GM12878 (cell line): Measurements from ENCODE around the gene MPZL3. TPM values are rescaled to one million over a fixed set of nuclear protein-coding genes. Genes with fewer than 3 reads are reported as not detected.

ENCODE experiments used
- ATAC-seq: fragments of 200-7000 bp; cut with Tn5 transposase; 3 replicates; pipeline ENCODE4 v1.9.1; 2020; ENCODE audit warnings: mild to moderate bottlenecking, moderate library complexity
- BruUV-seq: library from RNA; stranded (reverse); fragments of 400-500 nt; replicated peaks from 2 replicates; lab custom pipeline; 2021; lab: Mats Ljungman, UMichigan
- CTCF ChIA-PET: fragments of 300-600 bp; sonication (Branson Sonifier 250); formaldehyde crosslinking; extraction: SDS; loops from one replicate; lab custom pipeline; 2021; ENCODE audit warnings: inconsistent platforms; lab: Yijun Ruan, JAX
- POLR2A ChIA-PET: fragments of 350-600 bp; formaldehyde crosslinking; extraction: SDS; loops from one replicate; lab custom pipeline; 2021; ENCODE audit warnings: inconsistent platforms; lab: Charles Lee
- RAD21 ChIA-PET: fragments of 300-600 bp; sonication (Branson Sonifier 250); formaldehyde crosslinking; loops from one replicate; lab custom pipeline; 2023; ENCODE audit warnings: antibody characterized with exemption; ENCODE audit not compliant: unreplicated experiment; lab: Charles Lee
- SMC1A ChIA-PET: fragments of 300-600 bp; sonication (Branson Sonifier 250); formaldehyde crosslinking; loops from one replicate; lab custom pipeline; 2023; ENCODE audit not compliant: unreplicated experiment, uncharacterized antibody; lab: Charles Lee
- DNase-seq: peaks from one replicate; pipeline ENCODE4 v3.0.0-alpha.2; 2011; ENCODE audit warnings: low read depth, low spot score
- FAIRE-seq: peaks from 3 replicates; lab custom pipeline; 2011; peaks lifted over from hg19 to GRCh38; lab: Jason Lieb, UNC
- H2AFZ ChIP-seq: 2 replicates; pipeline ENCODE4 v1.6.0; 2011; ENCODE audit warnings: low read depth, low read length, control low read depth; ENCODE audit not compliant: control insufficient read depth
- H3K27ac ChIP-seq: 2 replicates; pipeline ENCODE4 v1.5.1; 2011; ENCODE audit warnings: control low read depth; ENCODE audit not compliant: control insufficient read depth, insufficient read depth
- H3K27me3 ChIP-seq, 2 experiments: replicated peaks in 1 of 2; 2 replicates each; pipeline versions ENCODE4 v1.6.0 to v1.6.1; 2011; ENCODE audit warnings: low read length in 1 of 2; ENCODE audit not compliant: control insufficient read depth in 2 of 2, insufficient read depth in 2 of 2
- H3K36me3 ChIP-seq, 2 experiments: 2 replicates each; pipeline ENCODE4 v1.5.1; 2011; ENCODE audit warnings: low read length in 1 of 2; ENCODE audit not compliant: control insufficient read depth in 2 of 2, insufficient read depth in 2 of 2
- H3K4me1 ChIP-seq: 2 replicates; pipeline ENCODE4 v1.6.1; 2011; ENCODE audit warnings: mild to moderate bottlenecking, low read length, moderate library complexity, mixed read lengths; ENCODE audit not compliant: control insufficient read depth, insufficient read depth
- H3K4me2 ChIP-seq: 2 replicates; pipeline ENCODE4 v1.6.0; 2011; ENCODE audit warnings: control low read depth; ENCODE audit not compliant: control insufficient read depth, insufficient read depth
- H3K4me3 ChIP-seq: fragments of 200-600 bp; sonication (generic); 2 replicates; pipeline ENCODE4 v1.5.1; 2016
- H3K79me2 ChIP-seq: 2 replicates; pipeline ENCODE4 v1.6.0; 2011; ENCODE audit warnings: low read length; ENCODE audit not compliant: control insufficient read depth, insufficient read depth
- H3K9ac ChIP-seq: 2 replicates; pipeline ENCODE4 v1.8.0; 2011; ENCODE audit warnings: low read length, control low read depth, mixed read lengths; ENCODE audit not compliant: control insufficient read depth, insufficient read depth
- H3K9me3 ChIP-seq: replicated peaks from 3 replicates; pipeline ENCODE4 v1.5.1; 2011; ENCODE audit warnings: mild to moderate bottlenecking, low read length; ENCODE audit not compliant: control insufficient read depth, insufficient read depth
- H4K20me1 ChIP-seq: 2 replicates; pipeline ENCODE4 v1.6.0; 2011; ENCODE audit not compliant: control insufficient read depth, insufficient read depth
- ASH2L ChIP-seq: fragments of 300-600, 200-600 bp; sonication (generic); IDR thresholded peaks from 2 replicates; pipeline ENCODE4 v1.6.1; 2017; ENCODE audit warnings: low read depth, mild to moderate bottlenecking, borderline replicate concordance
- CBFB ChIP-seq: IDR thresholded peaks from 2 replicates; pipeline ENCODE4 v1.6.1; 2016; ENCODE audit warnings: antibody characterized with exemption, low read depth
- EP300 ChIP-seq, 2 experiments: fragments of 150-350 bp in 1 of 2; IDR thresholded peaks; 2 replicates each; pipeline ENCODE4 v1.6.1; 2011 to 2012; ENCODE audit warnings: low read depth in 2 of 2, low read length in 2 of 2, borderline replicate concordance in 1 of 2, improper control_type of control experiment in 1 of 2, inconsistent platforms in 1 of 2; ENCODE audit not compliant: control insufficient read depth in 1 of 2
- GABPA ChIP-seq: IDR thresholded peaks from 2 replicates; pipeline ENCODE4 v1.6.1; 2014; ENCODE audit warnings: antibody characterized with exemption, low read depth, mild to moderate bottlenecking, inconsistent platforms
- IKZF1 ChIP-seq: fragments of 450-650 bp; conservative IDR thresholded peaks from 2 replicates; pipeline ENCODE4 v1.6.1; 2017; ENCODE audit warnings: antibody characterized with exemption, mild to moderate bottlenecking
- IKZF2 ChIP-seq, 2 experiments: fragments of 450-650 bp; IDR thresholded peaks; 2 replicates each; pipeline ENCODE4 v1.6.1; 2017; ENCODE audit warnings: mild to moderate bottlenecking in 2 of 2, moderate library complexity in 2 of 2
- NBN ChIP-seq: fragments of 450-650 bp; IDR thresholded peaks from 2 replicates; pipeline ENCODE4 v1.6.1; 2016
- RAD21 ChIP-seq: IDR thresholded peaks from 2 replicates; pipeline ENCODE4 v1.6.1; 2011; ENCODE audit warnings: mild to moderate bottlenecking, low read depth, low read length, moderate library complexity; ENCODE audit not compliant: insufficient read depth
- SMC3 ChIP-seq: IDR thresholded peaks from 2 replicates; pipeline ENCODE4 v1.6.1; 2011; ENCODE audit warnings: low read length, improper control_type of control experiment, borderline replicate concordance
- TARDBP ChIP-seq: IDR thresholded peaks from 2 replicates; pipeline ENCODE4 v1.6.1; 2016; ENCODE audit warnings: borderline replicate concordance
- TCF12 ChIP-seq: IDR thresholded peaks from 2 replicates; pipeline ENCODE4 v1.6.1; 2011; ENCODE audit warnings: low read depth, mild to moderate bottlenecking, low read length
- USF1 ChIP-seq: IDR thresholded peaks from 2 replicates; pipeline ENCODE4 v1.6.1; 2011; ENCODE audit warnings: borderline replicate concordance, low read depth, mild to moderate bottlenecking, moderate library complexity, mixed read lengths, low read length; ENCODE audit not compliant: insufficient read depth; ENCODE audit errors: extremely low read length
- USF2 ChIP-seq: IDR thresholded peaks from 2 replicates; pipeline ENCODE4 v1.6.1; 2011; ENCODE audit warnings: low read depth, low read length, improper control_type of control experiment, borderline replicate concordance
- ZBTB33 ChIP-seq: fragments of 450-650 bp; IDR thresholded peaks from 2 replicates; pipeline ENCODE4 v1.6.1; 2017; ENCODE audit warnings: mild to moderate bottlenecking
- ZNF217 ChIP-seq: fragments of 450-650 bp; IDR thresholded peaks from 2 replicates; pipeline ENCODE4 v1.6.1; 2017; ENCODE audit warnings: antibody characterized with exemption, mild to moderate bottlenecking
- ZZZ3 ChIP-seq: IDR thresholded peaks from 2 replicates; pipeline ENCODE4 v1.6.1; 2011; ENCODE audit warnings: low read depth; ENCODE audit not compliant: control insufficient read depth, insufficient read length
- WGBS: methylation state at CpG from one replicate; pipeline ENCODE4 v1.1.6; 2016; ENCODE audit warnings: low lambda C conversion rate; ENCODE audit not compliant: insufficient replicate concordance, insufficient coverage; ENCODE audit errors: missing lambda C conversion rate; 5-methylcytosine and 5-hydroxymethylcytosine counted together
- in situ Hi-C: fragments of 300-500 bp; cut with MboI; formaldehyde crosslinking; loops from 9 replicates; pipeline ENCODE4 v1.14.3; 2018; ENCODE audit warnings: mixed read lengths
- intact Hi-C: fragments of 100-400 bp; cut with micrococcal nuclease; formaldehyde crosslinking; loops from one replicate; pipeline ENCODE4 v1.14.2; 2022; ENCODE audit not compliant: unreplicated experiment
- polyA plus RNA-seq, 11 experiments: library from polyadenylated mRNA; depleted of rRNA in 4 of 11; unstranded in 6 of 11; stranded (reverse) in 5 of 11; fragments of >200 nt; fragmentation: Nextera tagmentation in 4 of 11; fragmentation: Illumina TruSeq in 1 of 11; extraction: Ambion mirVana in 4 of 11; extraction: Trizol in 1 of 11; gene quantifications; 1 replicate in 1 of 11; 2 replicates in 10 of 11; pipeline versions ENCODE4 v1.2.1 to v1.2.3, GENCODE V29; 2011 to 2016; ENCODE audit warnings: inconsistent platforms in 2 of 11, missing spikeins in 2 of 11, low read depth in 1 of 11
- total RNA-seq, 4 experiments: library from RNA; depleted of rRNA in 3 of 4; stranded (reverse); fragments of >200 nt in 3 of 4; fragmentation: Illumina TruSeq in 1 of 4; extraction: Trizol in 1 of 4; gene quantifications; 2 replicates each; pipeline versions ENCODE4 v1.2.1 to v1.2.3, GENCODE V29; 2013 to 2021

Gene MPZL3
- total and polyA plus RNA-seq, 10 of the 15 experiments (the other 5 are each of a cell fraction or from before 2014, with no cell fraction given) = 2.1 to 7.5 (median 6.2) TPM

GRCh38 chr11:118213201-118213600, 39.0 kb downstream of the MPZL3 start:
- Histone ChIP-seq H3K27ac (no peak overlapping the region), H2AFZ (no peak overlapping the region)
- no TSS peak for BruUV-seq

More at GRCh38 chr11:118213201-118213600, 39.0 kb downstream of the MPZL3 start:
- no peak overlapping the region for H3K4me3 ChIP-seq
- no peak overlapping the region for H3K4me2 ChIP-seq
- DNase-seq = no peak
- H3K9me3 ChIP-seq = no peaks in the 10 kb centered on the region
- no peaks in the 10 kb centered on the region for H4K20me1 ChIP-seq
- RAD21 ChIA-PET = interaction anchor here (1.1 to 4.2 kb wide), 4 partner anchors 11 to 36 kb away, joined by 3 to 43 read pairs (median 15); partner anchors contain the start of gene JAML
- POLR2A ChIA-PET = interaction anchor here (0.7 to 1.2 kb wide), 4 partner anchors 14 to 48 kb away, joined by 3 read pairs; no protein-coding TSS in a partner anchor
- SMC1A ChIA-PET = interaction anchor here (0.8 to 5.8 kb wide), 13 partner anchors 11 to 70 kb away, joined by 3 to 80 read pairs (median 10); partner anchors contain the start of genes JAML and MPZL3
- ATAC-seq = no peak
- no peaks in the 10 kb centered on the region for H3K79me2 ChIP-seq
- in situ Hi-C loops = no loop called here
- TF ChIP-seq TARDBP (no peak), NBN (no peak), USF1 (no peak), IKZF2 (IDR thresholded peaks at IDR 0.05) (no peak), GABPA (no peak), IKZF1 (no peak), SMC3 (no peak), EP300 (IDR thresholded peaks at IDR 0.05; ENCODE audit: borderline replicate concordance in 1 of 2, control insufficient read depth in 1 of 2, low read depth in 2 of 2, low read length in 2 of 2) (no peak), RAD21 (no peak), USF2 (no peak), ZBTB33 (no peak), CBFB (no peak), TCF12 (no peak), ASH2L (no peak), ZZZ3 (no peak), ZNF217 (no peak)
- peaks cover 36% of the 10 kb centered on the region for H3K4me1 ChIP-seq
- H3K9ac ChIP-seq = no peak overlapping the region
- H3K36me3 ChIP-seq = no peaks in the 10 kb centered on the region
- no peak for FAIRE-seq
- H3K27me3 ChIP-seq = no peaks in the 10 kb centered on the region
- intact Hi-C loops = no loop called here
- 78% methylated on average over 4 of the region's 4 CpGs for WGBS
- CTCF ChIA-PET = interaction anchor here (0.6 to 6.9 kb wide), 9 partner anchors 10 to 79 kb away, joined by 3 to 62 read pairs (median 4); partner anchors contain the start of gene JAML
